ENCODE measurements around the gene CTBP2.
"Not testable (repeated sequence)": the region's sequence is repeated elsewhere in the genome, so short reads cannot be mapped to it uniquely, and the experiment has no call there.

The CTBP2 gene

DNA sequence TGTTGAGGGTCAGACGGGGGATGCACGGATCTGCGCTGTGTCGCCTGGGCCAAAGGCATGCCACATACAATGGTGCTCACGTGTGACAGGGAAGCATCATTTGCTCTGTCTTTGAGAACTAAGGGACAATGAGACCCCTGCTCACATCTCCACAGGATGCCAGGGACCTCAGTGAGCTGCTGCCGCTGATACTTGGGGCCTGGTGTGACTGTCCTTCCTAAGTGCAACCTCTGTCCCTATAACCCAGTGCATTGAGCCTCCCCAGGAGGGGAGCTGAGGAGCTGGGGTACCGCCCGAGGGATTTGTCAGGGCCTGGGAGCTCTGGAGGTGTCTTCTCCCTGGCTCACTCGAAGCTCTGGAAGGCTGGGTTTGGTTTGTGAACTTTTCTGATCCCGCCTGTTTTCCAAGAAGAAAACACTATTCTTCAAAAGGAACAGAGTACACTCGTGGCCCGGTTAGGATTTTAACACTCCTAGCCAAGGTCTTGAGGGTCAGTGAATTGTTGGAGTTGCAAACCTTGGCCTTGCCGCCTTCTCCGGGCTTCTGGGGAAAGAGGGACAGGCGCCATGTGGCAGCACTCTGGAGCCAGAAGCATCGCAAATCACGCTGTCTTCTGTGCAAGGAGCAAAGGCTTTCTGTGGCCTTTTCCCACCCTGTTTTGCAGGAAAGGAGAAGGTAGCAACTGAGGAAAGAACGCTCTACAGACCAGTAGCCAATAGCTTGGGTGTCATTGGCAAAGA, 26.2 kb upstream of the CTBP2 start:
- no peak for DNase-seq (ENCODE audit: low read depth, low spot score)
- no peaks in the 10 kb centered on the region for H3K9me3 ChIP-seq (ENCODE audit: control insufficient read depth, insufficient read depth, low read length)
- no peak overlapping the region for H3K4me3 ChIP-seq (ENCODE audit: low read length)
- H3K27ac ChIP-seq (ENCODE audit: low read length) = no peak overlapping the region
- no CpG with 5 or more reads among the region's 18 CpGs for WGBS (ENCODE audit: insufficient coverage, insufficient read length)
- H3K36me3 ChIP-seq (ENCODE audit: control insufficient read depth, insufficient read depth, low read length) = no peaks in the 10 kb centered on the region
- no peaks in the 10 kb centered on the region for H3K27me3 ChIP-seq (ENCODE audit: control insufficient read depth, insufficient read depth, low read length)
- no peaks in the 10 kb centered on the region for H3K4me1 ChIP-seq (ENCODE audit: control insufficient read depth, insufficient read depth, low read length)

GRCh38 chr10:125179107-125179506, 18.7 kb upstream of the CTBP2 start:
- not testable (repeated sequence) for H3K27me3 ChIP-seq (ENCODE audit: control insufficient read depth, insufficient read depth, low read length); H3K4me3 ChIP-seq (ENCODE audit: low read length)
- WGBS (ENCODE audit: insufficient coverage, insufficient read length) = no CpG with 5 or more reads among the region's 3 CpGs

GRCh38 chr10:125177641-125178640, 17.6 kb upstream of the CTBP2 start:
- DNase-seq (ENCODE audit: low read depth, low spot score) = no peak
- Histone ChIP-seq H3K36me3 (ENCODE audit: control insufficient read depth, insufficient read depth, low read length) (no peaks in the 10 kb centered on the region), H3K4me1 (ENCODE audit: control insufficient read depth, insufficient read depth, low read length) (0 out of 2 replicates have a peak, but pooled peaks cover 3% of the 10 kb centered on the region), H3K4me3 (ENCODE audit: low read length) (no peak overlapping the region), H3K27me3 (ENCODE audit: control insufficient read depth, insufficient read depth, low read length) (no peaks in the 10 kb centered on the region), H3K9me3 (ENCODE audit: control insufficient read depth, insufficient read depth, low read length) (no peaks in the 10 kb centered on the region), H3K27ac (ENCODE audit: low read length) (no peak overlapping the region)
- no CpG with 5 or more reads among the region's 14 CpGs for WGBS (ENCODE audit: insufficient coverage, insufficient read length)

More at GRCh38 chr10:125179107-125179506, 18.7 kb upstream of the CTBP2 start:
- DNase-seq (ENCODE audit: low read depth, low spot score); H3K27ac ChIP-seq (ENCODE audit: low read length); H3K4me1 ChIP-seq (ENCODE audit: control insufficient read depth, insufficient read depth, low read length); H3K9me3 ChIP-seq (ENCODE audit: control insufficient read depth, insufficient read depth, low read length); H3K36me3 ChIP-seq (ENCODE audit: control insufficient read depth, insufficient read depth, low read length): not testable (repeated sequence)

- H3K27me3 ChIP-seq (ENCODE audit: control insufficient read depth, insufficient read depth, low read length) = no peaks in the 10 kb centered on the region
- no peak for DNase-seq (ENCODE audit: low read depth, low spot score)
- H3K4me3 ChIP-seq (ENCODE audit: low read length) = no peak overlapping the region
- H3K27ac ChIP-seq (ENCODE audit: low read length) = no peak overlapping the region
- no peaks in the 10 kb centered on the region for H3K36me3 ChIP-seq (ENCODE audit: control insufficient read depth, insufficient read depth, low read length)
- no CpG with 5 or more reads among the region's 8 CpGs for WGBS (ENCODE audit: insufficient coverage, insufficient read length)
- 0 out of 2 replicates have a peak, but pooled peaks cover 3% of the 10 kb centered on the region for H3K4me1 ChIP-seq (ENCODE audit: control insufficient read depth, insufficient read depth, low read length)
- H3K9me3 ChIP-seq (ENCODE audit: control insufficient read depth, insufficient read depth, low read length) = no peaks in the 10 kb centered on the region
Observed at GRCh38 chr10:125175807-125176206, 15.4 kb upstream of the CTBP2 start.

DNA sequence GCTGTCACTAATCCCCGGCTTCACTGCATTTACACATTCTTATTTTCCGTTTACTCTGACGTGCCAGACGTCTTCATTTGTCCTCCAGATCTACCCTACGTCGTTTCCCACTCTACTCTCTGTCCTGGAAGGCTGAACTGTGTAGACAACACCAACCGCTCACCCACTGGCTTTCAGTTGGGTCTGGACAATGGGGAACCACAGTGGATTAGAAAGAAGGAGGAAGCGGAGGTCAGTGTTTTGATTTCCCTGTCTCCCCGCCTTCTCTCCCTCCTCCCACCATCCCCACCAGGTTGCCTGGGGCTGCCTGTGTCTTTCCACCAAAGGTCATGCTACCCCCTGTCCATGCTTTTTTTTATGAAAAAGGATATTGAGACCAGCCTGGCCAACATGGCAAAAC, 14.0 kb upstream of the CTBP2 start:
- no CpG with 5 or more reads among the region's 9 CpGs for whole genome bisulfite sequencing (ENCODE audit: insufficient coverage, insufficient read length)
- Histone ChIP-seq H3K4me3 (ENCODE audit: low read length) (no peak overlapping the region), H3K36me3 (ENCODE audit: control insufficient read depth, insufficient read depth, low read length) (no peaks in the 10 kb centered on the region), H3K27me3 (ENCODE audit: control insufficient read depth, insufficient read depth, low read length) (no peaks in the 10 kb centered on the region), H3K4me1 (ENCODE audit: control insufficient read depth, insufficient read depth, low read length) (0 out of 2 replicates have a peak, but pooled peaks cover 3% of the 10 kb centered on the region), H3K9me3 (ENCODE audit: control insufficient read depth, insufficient read depth, low read length) (no peaks in the 10 kb centered on the region), H3K27ac (ENCODE audit: low read length) (no peak overlapping the region)
- DNase-seq (ENCODE audit: low read depth, low spot score) = no peak

GRCh38 chr10:125172694-125173093, 12.3 kb upstream of the CTBP2 start:
- Histone ChIP-seq H3K27me3 (ENCODE audit: control insufficient read depth, insufficient read depth, low read length) (no peaks in the 10 kb centered on the region), H3K36me3 (ENCODE audit: control insufficient read depth, insufficient read depth, low read length) (no peaks in the 10 kb centered on the region), H3K9me3 (ENCODE audit: control insufficient read depth, insufficient read depth, low read length) (no peaks in the 10 kb centered on the region), H3K4me1 (ENCODE audit: control insufficient read depth, insufficient read depth, low read length) (0 out of 2 replicates have a peak, but pooled peaks cover 3% of the 10 kb centered on the region), H3K27ac (ENCODE audit: low read length) (no peak overlapping the region), H3K4me3 (ENCODE audit: low read length) (no peak overlapping the region)
- WGBS (ENCODE audit: insufficient coverage, insufficient read length) = no CpG with 5 or more reads among the region's 9 CpGs
- DNase-seq (ENCODE audit: low read depth, low spot score) = no peak

GRCh38 chr10:125171402-125172306, 11.3 kb upstream of the CTBP2 start:
- Histone ChIP-seq H3K27ac (ENCODE audit: low read length) (no peak overlapping the region), H3K36me3 (ENCODE audit: control insufficient read depth, insufficient read depth, low read length) (no peaks in the 10 kb centered on the region), H3K4me3 (ENCODE audit: low read length) (no peak overlapping the region), H3K9me3 (ENCODE audit: control insufficient read depth, insufficient read depth, low read length) (no peaks in the 10 kb centered on the region), H3K4me1 (ENCODE audit: control insufficient read depth, insufficient read depth, low read length) (0 out of 2 replicates have a peak, but pooled peaks cover 3% of the 10 kb centered on the region), H3K27me3 (ENCODE audit: control insufficient read depth, insufficient read depth, low read length) (no peaks in the 10 kb centered on the region)
- no CpG with 5 or more reads among the region's 12 CpGs for WGBS (ENCODE audit: insufficient coverage, insufficient read length)
- DNase-seq (ENCODE audit: low read depth, low spot score) = no peak

GRCh38 chr10:125169915-125170314, 9.6 kb upstream of the CTBP2 start:
- Histone ChIP-seq H3K27ac (ENCODE audit: low read length) (no peak overlapping the region), H3K4me3 (ENCODE audit: low read length) (no peak overlapping the region), H3K9me3 (ENCODE audit: control insufficient read depth, insufficient read depth, low read length) (no peaks in the 10 kb centered on the region), H3K27me3 (ENCODE audit: control insufficient read depth, insufficient read depth, low read length) (no peaks in the 10 kb centered on the region), H3K36me3 (ENCODE audit: control insufficient read depth, insufficient read depth, low read length) (no peaks in the 10 kb centered on the region), H3K4me1 (ENCODE audit: control insufficient read depth, insufficient read depth, low read length) (0 out of 2 replicates have a peak, but pooled peaks cover 3% of the 10 kb centered on the region)
- no peak for DNase-seq (ENCODE audit: low read depth, low spot score)
- no CpG with 5 or more reads among the region's 5 CpGs for WGBS (ENCODE audit: insufficient coverage, insufficient read length)

- no CpG with 5 or more reads among the region's 7 CpGs for WGBS (ENCODE audit: insufficient coverage, insufficient read length)
- 0 out of 2 replicates have a peak, but pooled peaks cover 2% of the 10 kb centered on the region for H3K4me1 ChIP-seq (ENCODE audit: control insufficient read depth, insufficient read depth, low read length)
- DNase-seq (ENCODE audit: low read depth, low spot score) = no peak
- no peak overlapping the region for H3K27ac ChIP-seq (ENCODE audit: low read length)
- no peaks in the 10 kb centered on the region for H3K9me3 ChIP-seq (ENCODE audit: control insufficient read depth, insufficient read depth, low read length)
- no peak overlapping the region for H3K4me3 ChIP-seq (ENCODE audit: low read length)
- H3K27me3 ChIP-seq (ENCODE audit: control insufficient read depth, insufficient read depth, low read length) = no peaks in the 10 kb centered on the region
- H3K36me3 ChIP-seq (ENCODE audit: control insufficient read depth, insufficient read depth, low read length) = no peaks in the 10 kb centered on the region
Observed at GRCh38 chr10:125169279-125169678, 8.9 kb upstream of the CTBP2 start.
